Caco-2 (cell line): Measurements from ENCODE around the gene TRIM34. TPM values are rescaled to one million over a fixed set of nuclear protein-coding genes. Genes with fewer than 3 reads are reported as not detected.
A peak's percentile ranks its signal among the peaks of the same experiment; 100 is the strongest.
"Not testable (repeated sequence)": the region's sequence is repeated elsewhere in the genome, so short reads cannot be mapped to it uniquely, and the experiment has no call there.

Experiments
- BruUV-seq: library from RNA; stranded (reverse); fragments of 400-500 nt; replicated peaks from 2 replicates; lab custom pipeline; 2021; lab: Mats Ljungman, UMichigan
- CTCF ChIA-PET: fragments of 300-600 bp; sonication (Branson Sonifier 250); formaldehyde crosslinking; loops from one replicate; lab custom pipeline; 2022; ENCODE audit warnings: antibody characterized with exemption; lab: Charles Lee
- POLR2A ChIA-PET: fragments of 300-600 bp; sonication (Branson Sonifier 250); formaldehyde crosslinking; loops from one replicate; lab custom pipeline; 2022; ENCODE audit warnings: antibody characterized with exemption; lab: Charles Lee
- DNase-seq, 2 experiments: peaks; one replicate each; pipeline versions ENCODE4 v3.0.0 to v3.0.0-alpha.2; 2020 to 2022
- H3K27me3 ChIP-seq: replicated peaks from 2 replicates; pipeline ENCODE4 v1.6.0; 2011; ENCODE audit warnings: low read length; ENCODE audit not compliant: control insufficient read depth, insufficient read depth
- H3K36me3 ChIP-seq: 2 replicates; pipeline ENCODE4 v1.5.1; 2011; ENCODE audit warnings: low read length; ENCODE audit not compliant: control insufficient read depth, insufficient read depth
- H3K4me1 ChIP-seq: fragments of 250-450 bp; sonication (Bioruptor Pico); 2 replicates; pipeline ENCODE4 v1.5.1; 2020; ENCODE audit warnings: mild to moderate bottlenecking
- H3K4me3 ChIP-seq: 2 replicates; pipeline ENCODE4 v1.5.1; 2011; ENCODE audit warnings: low read depth, mild to moderate bottlenecking, control low read depth, low read length
- H3K9me3 ChIP-seq: fragments of 250-450 bp; sonication (Bioruptor Pico); 2 replicates; pipeline ENCODE4 v1.5.1; 2020; ENCODE audit warnings: mild to moderate bottlenecking, moderate library complexity
- H3K27ac Mint-ChIP-seq: one replicate; pipeline ENCODE4 v1.8.0; 2022; ENCODE audit warnings: mixed read lengths; ENCODE audit not compliant: unreplicated experiment
- H3K27me3 Mint-ChIP-seq: one replicate; pipeline ENCODE4 v1.8.0; 2022; ENCODE audit warnings: mixed read lengths; ENCODE audit not compliant: insufficient read depth, unreplicated experiment
- H3K36me3 Mint-ChIP-seq: one replicate; pipeline ENCODE4 v1.8.0; 2022; ENCODE audit warnings: mild to moderate bottlenecking, mixed read lengths; ENCODE audit not compliant: insufficient read depth, unreplicated experiment
- H3K4me1 Mint-ChIP-seq: one replicate; pipeline ENCODE4 v1.8.0; 2022; ENCODE audit warnings: low read depth, mixed read lengths; ENCODE audit not compliant: unreplicated experiment
- H3K4me3 Mint-ChIP-seq: one replicate; pipeline ENCODE4 v1.8.0; 2022; ENCODE audit warnings: mild to moderate bottlenecking, moderate library complexity, mixed read lengths; ENCODE audit not compliant: unreplicated experiment
- H3K9me3 Mint-ChIP-seq: one replicate; pipeline ENCODE4 v1.8.0; 2022; ENCODE audit warnings: mixed read lengths; ENCODE audit not compliant: unreplicated experiment
- intact Hi-C: fragments of 100-400 bp; cut with micrococcal nuclease; formaldehyde crosslinking; loops from one replicate; pipeline ENCODE4 v1.10.0; 2022; ENCODE audit not compliant: unreplicated experiment
- total RNA-seq: library from RNA; stranded (reverse); gene quantifications from 2 replicates; pipeline ENCODE4 v1.2.3, GENCODE V29; 2022
- TF ChIP-seq, protein P1 (sequence below), 2 experiments: fragments of 200-600 bp in 1 of 2; IDR thresholded peaks; 1 replicate in 1 of 2; 2 replicates in 1 of 2; pipeline versions ENCODE4 v1.5.1 to v1.8.0; 2011 to 2022; ENCODE audit warnings: antibody characterized with exemption in 1 of 2, control low read depth in 1 of 2, inconsistent platforms in 1 of 2, low read depth in 1 of 2, low read length in 1 of 2, mild to moderate bottlenecking in 1 of 2, moderate library complexity in 1 of 2; ENCODE audit not compliant: insufficient read depth in 1 of 2, severe bottlenecking in 1 of 2, unreplicated experiment in 1 of 2

TRIM34 gene
- total RNA-seq, 1 experiment from 2014 or later: 4.3 TPM

DNA sequence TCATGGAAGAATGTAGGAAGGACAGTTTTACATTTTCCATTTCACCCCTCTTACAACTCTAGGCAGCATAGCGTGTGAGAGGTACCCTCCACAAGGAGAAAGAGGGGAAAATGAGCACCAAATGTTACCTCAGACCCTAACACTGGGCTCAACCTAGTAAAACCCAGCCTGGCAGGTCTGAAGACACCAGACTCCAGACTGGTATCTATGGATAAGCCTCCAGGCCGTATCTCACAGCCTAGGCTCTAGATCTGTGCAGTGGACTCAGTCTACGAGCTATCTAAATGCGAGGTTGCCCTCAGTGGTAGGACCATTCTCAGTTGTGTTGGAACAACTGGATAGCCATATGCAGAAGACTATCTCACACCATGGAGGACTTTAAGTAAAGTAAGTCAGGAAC lies 49.6 kb downstream of the TRIM34 start:
- H3K36me3 Mint-ChIP-seq: peaks cover 25% of the 10 kb centered on the region

DNA sequence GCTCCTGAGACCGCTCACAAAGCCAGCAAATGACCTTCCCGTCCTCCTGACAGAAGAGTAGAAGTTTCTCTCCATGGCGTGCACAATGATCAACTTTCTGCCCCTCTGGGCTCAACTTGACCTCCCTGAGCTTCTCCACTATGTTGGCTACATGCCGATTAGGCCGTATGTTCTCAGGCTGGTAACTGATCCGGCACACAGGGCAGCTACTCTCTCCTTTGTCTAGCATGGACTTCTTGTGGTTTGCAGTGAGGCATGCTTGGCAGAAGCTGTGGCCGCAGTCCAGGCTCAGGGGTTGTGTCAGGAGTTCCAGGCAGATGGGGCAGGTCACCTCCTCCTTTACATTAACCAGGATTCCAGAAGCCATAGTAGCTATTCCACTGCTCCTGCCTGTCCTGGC lies 55.0 kb downstream of the TRIM34 start:
- BruUV-seq: no TSS peak
- POLR2A ChIA-PET: no interaction called here

More for the DNA sequence above, 49.6 kb downstream of the TRIM34 start:
- POLR2A ChIA-PET: no interaction called here
- no peak overlapping the region for H3K27ac Mint-ChIP-seq
- peaks cover 6% of the 10 kb centered on the region for H3K4me1 Mint-ChIP-seq
- H3K36me3 ChIP-seq: peaks cover 2% of the 10 kb centered on the region; the same call in 1 of the 2 replicates
- no peaks in the 10 kb centered on the region for H3K9me3 Mint-ChIP-seq
- H3K4me3 ChIP-seq: no peak overlapping the region
- no peaks in the 10 kb centered on the region for H3K27me3 Mint-ChIP-seq
- no peaks in the 10 kb centered on the region for H3K4me1 ChIP-seq
- no peak overlapping the region for H3K4me3 Mint-ChIP-seq
- no peak for DNase-seq
- TF ChIP-seq, protein P1, sequence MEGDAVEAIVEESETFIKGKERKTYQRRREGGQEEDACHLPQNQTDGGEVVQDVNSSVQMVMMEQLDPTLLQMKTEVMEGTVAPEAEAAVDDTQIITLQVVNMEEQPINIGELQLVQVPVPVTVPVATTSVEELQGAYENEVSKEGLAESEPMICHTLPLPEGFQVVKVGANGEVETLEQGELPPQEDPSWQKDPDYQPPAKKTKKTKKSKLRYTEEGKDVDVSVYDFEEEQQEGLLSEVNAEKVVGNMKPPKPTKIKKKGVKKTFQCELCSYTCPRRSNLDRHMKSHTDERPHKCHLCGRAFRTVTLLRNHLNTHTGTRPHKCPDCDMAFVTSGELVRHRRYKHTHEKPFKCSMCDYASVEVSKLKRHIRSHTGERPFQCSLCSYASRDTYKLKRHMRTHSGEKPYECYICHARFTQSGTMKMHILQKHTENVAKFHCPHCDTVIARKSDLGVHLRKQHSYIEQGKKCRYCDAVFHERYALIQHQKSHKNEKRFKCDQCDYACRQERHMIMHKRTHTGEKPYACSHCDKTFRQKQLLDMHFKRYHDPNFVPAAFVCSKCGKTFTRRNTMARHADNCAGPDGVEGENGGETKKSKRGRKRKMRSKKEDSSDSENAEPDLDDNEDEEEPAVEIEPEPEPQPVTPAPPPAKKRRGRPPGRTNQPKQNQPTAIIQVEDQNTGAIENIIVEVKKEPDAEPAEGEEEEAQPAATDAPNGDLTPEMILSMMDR (IDR thresholded peaks at IDR 0.05; ENCODE audit: insufficient read depth in 1 of 2, low read depth in 1 of 2, low read length in 1 of 2, severe bottlenecking in 1 of 2, unreplicated experiment in 1 of 2): no peak
- no peaks in the 10 kb centered on the region for H3K27me3 ChIP-seq
- CTCF ChIA-PET: no interaction called here
- no TSS peak for BruUV-seq
- H3K9me3 ChIP-seq: no peaks in the 10 kb centered on the region
- intact Hi-C loops: no loop called here

DNA sequence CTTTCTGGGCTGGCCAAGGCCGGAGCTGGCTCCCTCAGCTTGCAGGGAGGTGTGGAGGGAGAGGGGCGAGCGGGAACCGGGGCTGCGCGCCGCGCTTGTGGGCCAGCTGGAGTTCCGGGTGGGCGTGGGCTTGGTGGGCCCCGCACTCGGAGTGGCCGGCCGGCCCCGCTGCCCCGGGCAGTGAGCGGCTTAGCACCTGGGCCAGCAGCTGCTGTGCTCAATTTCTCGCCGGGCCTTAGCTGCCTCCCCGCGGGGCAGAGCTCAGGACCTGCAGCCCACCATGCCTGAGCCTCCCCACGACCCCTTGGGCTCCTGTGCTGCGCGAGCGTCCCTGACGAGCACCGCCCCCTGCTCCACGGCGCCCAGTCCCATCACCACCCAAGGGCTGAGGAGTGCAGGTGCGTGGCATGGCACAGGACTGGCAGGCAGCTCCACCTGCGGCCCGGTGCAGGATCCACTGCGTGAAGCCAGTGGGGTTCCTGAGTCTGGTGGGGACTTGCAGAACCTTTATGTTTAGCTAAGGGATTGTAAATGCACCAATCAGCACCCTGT lies 58.2 kb downstream of the TRIM34 start:
- H3K4me3 ChIP-seq, H3K27ac Mint-ChIP-seq, H3K27me3 Mint-ChIP-seq, H3K9me3 ChIP-seq, H3K4me3 Mint-ChIP-seq, H3K9me3 Mint-ChIP-seq, H3K36me3 ChIP-seq, POLR2A ChIA-PET, H3K27me3 ChIP-seq, intact Hi-C loops, DNase-seq, CTCF ChIA-PET, BruUV-seq: not testable (repeated sequence)
- peaks cover 10% of the 10 kb centered on the region; the same call in 1 of the 2 replicates for H3K4me1 ChIP-seq
- H3K4me1 Mint-ChIP-seq: peaks cover 16% of the 10 kb centered on the region
- peaks cover 34% of the 10 kb centered on the region for H3K36me3 Mint-ChIP-seq

More for the DNA sequence above, 55.0 kb downstream of the TRIM34 start:
- no peaks in the 10 kb centered on the region for H3K27me3 ChIP-seq
- H3K4me1 ChIP-seq: 0 out of 2 replicates have a peak, but pooled peaks cover 6% of the 10 kb centered on the region
- H3K36me3 ChIP-seq: peaks cover 2% of the 10 kb centered on the region; the same call in 1 of the 2 replicates
- no peak for DNase-seq
- intact Hi-C loops: no loop called here
- H3K4me3 Mint-ChIP-seq: no peak overlapping the region
- H3K4me1 Mint-ChIP-seq: peaks cover 9% of the 10 kb centered on the region
- no peaks in the 10 kb centered on the region for H3K9me3 Mint-ChIP-seq
- TF ChIP-seq, protein P1 (IDR thresholded peaks at IDR 0.05; ENCODE audit: insufficient read depth in 1 of 2, low read depth in 1 of 2, low read length in 1 of 2, severe bottlenecking in 1 of 2, unreplicated experiment in 1 of 2): no peak
- peaks cover 35% of the 10 kb centered on the region for H3K36me3 Mint-ChIP-seq
- no peaks in the 10 kb centered on the region for H3K27me3 Mint-ChIP-seq
- H3K4me3 ChIP-seq: no peak overlapping the region
- H3K9me3 ChIP-seq: no peaks in the 10 kb centered on the region
- H3K27ac Mint-ChIP-seq: no peak overlapping the region
- CTCF ChIA-PET: no interaction called here

DNA sequence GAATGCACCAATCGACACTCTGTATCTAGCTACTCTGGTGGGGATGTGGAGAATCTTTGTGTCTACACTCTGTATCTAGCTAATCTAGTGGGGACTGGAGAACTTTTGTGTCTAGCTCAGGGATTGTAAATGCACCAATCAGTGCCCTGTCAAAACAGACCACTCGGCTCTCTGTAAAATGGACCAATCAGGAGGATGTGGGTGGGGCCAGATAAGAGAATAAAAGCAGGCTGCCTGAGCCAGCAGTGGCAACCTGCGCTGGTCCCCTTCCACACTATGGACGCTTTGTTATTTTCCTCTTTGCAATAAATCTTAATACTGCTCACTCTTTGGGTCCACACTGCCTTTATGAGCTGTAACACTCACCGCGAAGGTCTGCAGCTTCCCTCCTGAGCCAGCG lies 58.8 kb downstream of the TRIM34 start:
- peak overlapping the region; percentile 85 for H3K4me3 Mint-ChIP-seq
- H3K9me3 ChIP-seq, H3K9me3 Mint-ChIP-seq, DNase-seq, H3K27me3 ChIP-seq, H3K4me3 ChIP-seq, H3K36me3 ChIP-seq, POLR2A ChIA-PET, BruUV-seq, H3K27me3 Mint-ChIP-seq: not testable (repeated sequence)
- H3K27ac Mint-ChIP-seq: peak overlapping the region; percentile 95
- CTCF ChIA-PET: interaction anchor here (1.1 to 1.3 kb wide), 2 partner anchors 61 to 126 kb away, joined by 5 to 6 read pairs; no protein-coding TSS in a partner anchor
- H3K4me1 ChIP-seq: peaks cover 10% of the 10 kb centered on the region; the same call in 1 of the 2 replicates
- peaks cover 16% of the 10 kb centered on the region for H3K4me1 Mint-ChIP-seq
- peaks cover 27% of the 10 kb centered on the region for H3K36me3 Mint-ChIP-seq
- intact Hi-C loops: loop anchor here (1.0 to 2.0 kb wide), 2 partner anchors 83 to 125 kb away; partner anchors contain the start of gene OR52N2
